GM19035 (cell line): Measurements from ENCODE around the gene EEF1AKMT2.
"Not testable (repeated sequence)": the region's sequence is repeated elsewhere in the genome, so short reads cannot be mapped to it uniquely, and the experiment has no call there.

ENCODE experiments used
- ATAC-seq: cut with Tn5 transposase; IDR thresholded peaks from one replicate; pipeline ENCODE4 v1.9.1; 2021; ENCODE audit not compliant: unreplicated experiment

The EEF1AKMT2 gene

DNA sequence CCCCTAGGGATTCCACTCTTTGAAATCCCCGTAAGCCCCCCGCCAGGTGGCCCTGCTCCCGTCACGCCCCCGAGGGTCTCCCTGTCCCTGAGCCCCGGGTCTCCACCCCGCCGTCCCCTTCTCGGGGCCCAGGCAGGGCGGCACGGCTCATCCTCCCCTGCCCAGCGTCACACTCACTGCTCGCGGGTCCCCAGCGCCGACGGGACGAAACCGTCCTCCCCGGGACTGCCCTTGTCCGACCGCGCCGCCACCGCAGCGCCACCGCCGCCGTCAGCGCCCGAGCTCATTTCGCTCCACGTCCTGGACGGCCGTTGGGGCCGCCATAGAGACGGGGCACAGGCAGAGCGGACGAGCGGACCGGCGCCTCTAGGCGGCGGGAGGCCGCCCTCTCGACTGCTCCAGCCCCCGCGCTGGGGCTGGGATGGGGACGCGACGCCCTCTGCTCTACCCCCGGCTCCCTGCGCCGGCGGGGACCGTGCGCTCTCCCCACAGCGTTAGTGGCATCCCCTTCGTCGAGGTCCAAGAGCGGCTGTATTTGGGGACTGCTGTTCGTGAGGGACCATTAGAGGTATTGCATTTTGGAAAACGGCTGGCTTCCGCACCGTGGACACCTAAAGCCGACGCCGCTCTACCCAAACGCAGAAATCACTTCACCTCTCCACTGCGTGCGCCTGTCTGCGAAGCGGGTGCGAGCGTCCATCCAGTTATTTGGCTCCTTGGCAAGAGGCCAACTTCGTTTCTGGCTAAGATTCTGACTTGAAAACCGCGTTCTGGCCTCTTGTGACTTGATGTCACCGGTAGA, at the start of gene EEF1AKMT2:
TSS of gene EEF1AKMT2 (minus strand) at position 341 of the 802 bp plus-strand sequence. CDS start at position 287, 54 bp downstream.
- ATAC-seq = peak; percentile 87

GRCh38 chr10:124837687-124838086, 46.0 kb upstream of the EEF1AKMT2 start:
- no peak for ATAC-seq

DNA sequence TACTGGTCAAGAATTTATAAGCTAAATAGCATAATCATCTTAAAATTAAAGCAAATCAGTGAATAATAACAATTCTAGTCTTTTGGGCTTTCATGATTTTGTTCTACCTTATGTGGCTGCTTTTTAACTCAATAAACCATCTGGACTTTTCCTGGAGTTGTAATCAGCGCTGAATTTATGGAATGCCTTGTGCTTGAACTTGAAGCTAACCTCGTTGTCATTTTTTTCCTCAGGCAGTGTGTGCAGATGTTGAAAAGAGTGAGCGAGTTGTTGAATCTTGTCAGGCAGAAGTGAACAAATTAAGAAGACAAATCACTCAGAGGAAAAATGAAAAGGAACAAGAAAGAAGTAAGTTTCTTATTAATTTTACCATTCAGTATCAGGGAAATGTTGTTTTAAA, 39.4 kb upstream of the EEF1AKMT2 start:
- ATAC-seq = no peak

GRCh38 chr10:124830445-124830844, 38.8 kb upstream of the EEF1AKMT2 start:
- ATAC-seq = no peak

DNA sequence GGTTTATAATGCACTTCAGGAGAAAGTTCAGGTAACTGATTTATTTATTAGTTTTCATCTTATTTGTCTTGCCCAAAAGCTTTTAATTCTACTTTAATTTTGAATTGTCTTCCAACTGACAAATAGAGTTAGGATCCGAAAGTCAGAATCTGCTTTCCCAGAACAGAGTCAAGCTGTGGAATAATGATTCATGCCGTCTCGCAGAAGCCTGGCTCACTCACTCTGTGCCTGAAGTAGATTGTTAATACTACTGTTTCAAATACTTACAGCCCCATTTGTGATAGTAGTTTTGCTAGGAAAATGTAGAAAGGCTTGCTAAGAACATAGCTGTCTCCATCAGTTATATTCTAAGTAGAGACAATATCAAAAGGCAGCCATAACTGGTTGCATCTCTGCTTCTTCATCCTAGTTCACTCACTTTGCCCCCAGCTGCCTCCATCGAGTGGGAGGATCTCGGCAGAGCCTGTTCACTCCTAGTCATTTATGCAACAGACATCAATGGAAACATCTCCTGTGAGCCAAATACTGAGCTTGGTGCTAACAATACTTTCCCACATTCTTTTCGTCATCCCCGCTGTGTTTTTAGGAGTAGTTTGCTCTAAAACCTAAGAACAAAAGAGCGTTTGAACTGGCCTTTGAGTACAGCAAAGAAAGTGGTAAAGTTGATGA, 37.9 kb upstream of the EEF1AKMT2 start:
- ATAC-seq = no peak

- ATAC-seq = no peak
These were observed 35.8 kb upstream of the EEF1AKMT2 start for GRCh38 chr10:124827474-124827873.

DNA sequence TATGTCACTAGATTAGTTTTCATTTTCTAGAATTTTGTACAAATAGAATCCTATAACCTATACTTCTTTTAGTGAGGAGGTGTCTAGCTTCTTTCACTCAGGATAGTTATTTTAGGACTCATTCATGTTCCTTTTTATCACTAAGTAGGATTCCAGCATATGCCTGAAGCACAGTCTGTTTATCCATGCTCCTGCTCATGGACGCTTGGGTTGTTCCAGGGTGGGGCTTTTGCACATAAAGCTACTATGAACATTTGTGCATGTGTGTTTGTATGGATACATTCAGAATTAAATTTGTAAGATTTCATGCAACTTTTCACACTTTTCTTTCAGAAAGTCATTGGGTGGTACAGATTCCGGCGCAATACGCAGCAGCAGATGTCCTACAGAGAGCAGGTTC, 34.6 kb upstream of the EEF1AKMT2 start:
- ATAC-seq = no peak

GRCh38 chr10:124825702-124826101, 34.0 kb upstream of the EEF1AKMT2 start:
- no peak for ATAC-seq

DNA sequence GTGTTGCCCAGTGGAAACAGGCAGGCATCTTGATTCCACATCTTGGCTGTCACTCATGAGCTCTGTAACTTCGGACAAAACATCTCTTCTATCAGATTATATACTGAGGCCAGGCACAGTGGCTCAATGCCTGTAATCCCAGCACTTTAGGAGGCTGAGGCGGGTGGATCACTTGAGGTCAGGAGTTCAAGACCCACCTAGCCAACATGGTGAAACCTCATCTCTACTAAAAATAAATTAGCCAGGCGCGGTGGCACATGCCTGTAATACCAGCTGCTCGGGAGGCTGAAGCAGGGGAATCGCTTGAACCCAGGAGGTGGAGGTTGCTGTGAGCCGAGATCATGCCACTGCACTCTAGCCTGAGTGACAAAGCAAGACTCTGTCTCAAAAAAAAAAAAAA, 33.2 kb upstream of the EEF1AKMT2 start:
- ATAC-seq = not testable (repeated sequence)

- ATAC-seq = no peak
These were observed 32.8 kb upstream of the EEF1AKMT2 start for GRCh38 chr10:124824507-124824906.

DNA sequence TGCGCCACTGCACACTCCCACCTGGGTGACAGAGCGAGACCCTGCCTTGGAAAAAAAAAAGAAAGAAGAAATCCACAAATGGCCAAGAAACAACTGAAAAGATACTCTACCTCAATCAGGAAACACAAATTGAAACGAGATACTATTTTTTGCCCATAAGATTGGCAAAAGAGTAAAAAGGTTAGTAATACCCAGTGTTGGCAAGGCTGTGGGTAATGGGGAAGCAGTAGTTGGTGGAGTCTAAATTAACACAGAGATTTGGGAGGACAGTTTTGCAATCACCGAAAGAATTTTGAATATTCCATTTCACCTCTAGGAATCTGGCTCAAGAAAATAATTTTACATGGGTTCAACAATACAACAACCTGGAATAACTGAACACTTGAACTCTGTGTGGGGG, 29.8 kb upstream of the EEF1AKMT2 start:
- no peak for ATAC-seq

GRCh38 chr10:124820121-124820520, 28.4 kb upstream of the EEF1AKMT2 start:
- ATAC-seq = no peak

DNA sequence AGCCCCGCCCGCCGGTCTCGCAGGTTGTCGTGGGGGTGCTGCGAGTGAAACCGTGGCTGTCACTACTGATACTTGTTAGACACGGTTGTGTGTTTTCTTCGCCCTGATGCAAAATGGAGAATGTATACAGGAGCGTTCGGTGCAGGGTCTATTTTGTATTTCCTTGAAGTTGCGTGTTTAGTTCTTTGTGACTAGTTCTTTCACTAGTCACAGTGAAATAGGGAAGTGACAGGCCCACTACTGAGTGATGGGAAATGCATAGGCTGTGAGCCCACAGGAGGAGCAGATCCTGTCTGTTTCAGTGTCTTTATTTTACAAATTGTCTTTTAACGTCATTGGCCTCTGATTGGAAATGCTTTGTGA, 10.6 kb upstream of the EEF1AKMT2 start:
- ATAC-seq = peak; percentile 28

DNA sequence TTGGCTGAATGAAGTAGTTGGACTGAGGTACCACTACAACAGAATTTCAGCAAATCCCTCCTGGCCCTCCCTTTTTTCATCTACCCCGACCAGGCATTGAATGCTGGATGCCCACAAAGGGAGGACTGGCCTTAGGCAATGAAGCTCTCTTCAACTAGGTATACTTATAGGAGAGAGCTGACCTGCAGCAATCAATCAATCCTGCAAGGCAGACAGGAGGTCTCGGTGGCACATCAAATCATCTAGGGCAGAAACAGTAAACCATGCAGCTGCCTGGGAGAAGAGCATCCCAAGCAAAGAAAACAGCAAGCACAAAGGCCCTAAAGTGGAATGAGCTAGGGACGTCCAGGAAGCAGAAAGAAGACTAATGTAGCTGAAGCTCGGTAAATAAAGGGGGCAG, 7.5 kb upstream of the EEF1AKMT2 start:
- no peak for ATAC-seq

DNA sequence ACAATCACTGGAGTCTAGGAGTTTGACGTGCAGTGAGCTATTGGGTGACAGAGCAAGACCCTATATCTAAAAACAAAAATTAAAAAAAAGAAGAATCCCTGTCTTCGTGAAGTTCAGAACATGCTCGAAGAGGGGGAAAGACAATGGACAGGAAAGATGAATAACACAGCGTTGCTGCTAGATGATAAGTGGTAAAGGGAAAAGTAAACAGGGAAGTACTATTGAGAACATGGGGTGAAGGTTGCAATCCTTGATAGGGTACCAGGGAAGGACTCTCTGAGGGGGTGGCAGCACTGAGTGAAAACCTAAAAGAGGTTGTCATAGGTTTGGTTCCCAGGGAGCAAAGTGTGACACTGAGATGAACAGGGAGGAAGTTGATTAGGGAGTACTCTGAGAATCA, 7.1 kb upstream of the EEF1AKMT2 start:
- no peak for ATAC-seq

DNA sequence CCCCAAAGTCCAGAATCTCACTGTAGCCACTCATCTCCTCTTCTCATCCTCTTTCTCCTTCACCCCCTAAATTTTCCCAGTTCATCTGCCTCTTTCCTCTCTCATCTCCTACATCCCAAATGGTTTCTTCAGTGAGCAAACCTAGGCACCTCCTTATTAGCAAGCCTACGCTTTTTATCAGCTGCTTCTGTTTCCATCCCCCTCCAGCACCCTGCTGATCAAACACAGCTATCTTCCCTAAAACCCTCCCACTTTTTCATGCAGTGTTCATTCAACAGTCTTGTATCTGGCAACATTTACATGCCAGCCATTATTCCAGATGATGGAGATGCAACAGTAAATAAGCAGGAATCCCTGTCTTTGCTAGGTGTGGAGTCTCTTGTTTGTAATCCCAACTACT, 6.7 kb upstream of the EEF1AKMT2 start:
- ATAC-seq = no peak

GRCh38 chr10:124792998-124793352, 1.3 kb upstream of the EEF1AKMT2 start:
- ATAC-seq = no peak

- ATAC-seq = not testable (repeated sequence)
These were observed 8.8 kb downstream of the EEF1AKMT2 start for GRCh38 chr10:124782900-124783299.

GRCh38 chr10:124768791-124769190, 22.9 kb downstream of the EEF1AKMT2 start:
- ATAC-seq = no peak

GRCh38 chr10:124765256-124765655, 26.4 kb downstream of the EEF1AKMT2 start:
- ATAC-seq = no peak

- no peak for ATAC-seq
These were observed 28.4 kb downstream of the EEF1AKMT2 start for GRCh38 chr10:124763267-124763666.

DNA sequence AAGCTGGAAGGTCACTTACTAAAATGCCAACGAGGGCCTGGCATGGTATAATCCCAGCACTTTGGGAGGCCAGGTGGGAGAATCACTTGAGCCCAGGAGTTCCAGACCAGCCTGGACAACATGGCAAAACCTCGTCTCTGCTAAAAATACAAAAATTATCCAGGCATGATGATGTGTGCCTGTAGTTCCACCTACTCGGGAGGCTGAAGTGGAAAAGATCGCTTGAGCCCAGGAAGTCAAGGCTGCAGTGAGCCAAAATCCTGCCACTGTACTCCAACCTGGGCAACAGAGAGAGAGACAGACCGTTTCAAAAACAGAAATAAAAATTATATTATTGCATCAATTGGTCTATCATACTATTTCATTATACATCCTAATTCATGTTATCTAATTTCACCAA, 29.4 kb downstream of the EEF1AKMT2 start:
- no peak for ATAC-seq
